ENCODE results near the gene MSH5.
A peak's percentile ranks its signal among the peaks of the same experiment; 100 is the strongest.

MSH5 gene

DNA sequence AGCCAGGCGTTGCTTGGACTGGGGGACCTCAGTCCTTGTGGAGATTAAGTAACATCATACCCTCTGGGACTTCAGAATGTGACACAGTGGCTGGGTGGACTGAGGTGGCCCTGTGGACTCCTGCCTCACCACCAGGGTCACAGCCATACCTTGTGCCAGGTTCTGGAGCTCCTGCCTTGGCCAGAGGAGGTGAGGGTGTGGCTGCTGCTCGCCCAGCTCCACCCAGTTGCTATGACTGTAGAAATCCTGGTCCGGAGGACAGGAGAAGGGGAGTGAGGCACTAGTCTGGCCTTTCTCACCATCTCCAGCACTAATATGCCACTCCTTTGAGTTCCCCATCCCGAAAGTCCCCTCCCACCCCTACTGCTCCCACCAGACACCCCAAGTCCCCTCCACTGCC is 35.4 kb downstream of the MSH5 start:
- TF ChIP-seq, protein P1, sequence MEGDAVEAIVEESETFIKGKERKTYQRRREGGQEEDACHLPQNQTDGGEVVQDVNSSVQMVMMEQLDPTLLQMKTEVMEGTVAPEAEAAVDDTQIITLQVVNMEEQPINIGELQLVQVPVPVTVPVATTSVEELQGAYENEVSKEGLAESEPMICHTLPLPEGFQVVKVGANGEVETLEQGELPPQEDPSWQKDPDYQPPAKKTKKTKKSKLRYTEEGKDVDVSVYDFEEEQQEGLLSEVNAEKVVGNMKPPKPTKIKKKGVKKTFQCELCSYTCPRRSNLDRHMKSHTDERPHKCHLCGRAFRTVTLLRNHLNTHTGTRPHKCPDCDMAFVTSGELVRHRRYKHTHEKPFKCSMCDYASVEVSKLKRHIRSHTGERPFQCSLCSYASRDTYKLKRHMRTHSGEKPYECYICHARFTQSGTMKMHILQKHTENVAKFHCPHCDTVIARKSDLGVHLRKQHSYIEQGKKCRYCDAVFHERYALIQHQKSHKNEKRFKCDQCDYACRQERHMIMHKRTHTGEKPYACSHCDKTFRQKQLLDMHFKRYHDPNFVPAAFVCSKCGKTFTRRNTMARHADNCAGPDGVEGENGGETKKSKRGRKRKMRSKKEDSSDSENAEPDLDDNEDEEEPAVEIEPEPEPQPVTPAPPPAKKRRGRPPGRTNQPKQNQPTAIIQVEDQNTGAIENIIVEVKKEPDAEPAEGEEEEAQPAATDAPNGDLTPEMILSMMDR (IDR thresholded peaks at IDR 0.05; ENCODE audit: low read length, missing control alignments), result no peak
- H3K4me3 ChIP-seq (replicated peaks; ENCODE audit: low read depth, low read length), result no peak overlapping the region
- no peak for DNase-seq (ENCODE audit: low read depth)

DNA sequence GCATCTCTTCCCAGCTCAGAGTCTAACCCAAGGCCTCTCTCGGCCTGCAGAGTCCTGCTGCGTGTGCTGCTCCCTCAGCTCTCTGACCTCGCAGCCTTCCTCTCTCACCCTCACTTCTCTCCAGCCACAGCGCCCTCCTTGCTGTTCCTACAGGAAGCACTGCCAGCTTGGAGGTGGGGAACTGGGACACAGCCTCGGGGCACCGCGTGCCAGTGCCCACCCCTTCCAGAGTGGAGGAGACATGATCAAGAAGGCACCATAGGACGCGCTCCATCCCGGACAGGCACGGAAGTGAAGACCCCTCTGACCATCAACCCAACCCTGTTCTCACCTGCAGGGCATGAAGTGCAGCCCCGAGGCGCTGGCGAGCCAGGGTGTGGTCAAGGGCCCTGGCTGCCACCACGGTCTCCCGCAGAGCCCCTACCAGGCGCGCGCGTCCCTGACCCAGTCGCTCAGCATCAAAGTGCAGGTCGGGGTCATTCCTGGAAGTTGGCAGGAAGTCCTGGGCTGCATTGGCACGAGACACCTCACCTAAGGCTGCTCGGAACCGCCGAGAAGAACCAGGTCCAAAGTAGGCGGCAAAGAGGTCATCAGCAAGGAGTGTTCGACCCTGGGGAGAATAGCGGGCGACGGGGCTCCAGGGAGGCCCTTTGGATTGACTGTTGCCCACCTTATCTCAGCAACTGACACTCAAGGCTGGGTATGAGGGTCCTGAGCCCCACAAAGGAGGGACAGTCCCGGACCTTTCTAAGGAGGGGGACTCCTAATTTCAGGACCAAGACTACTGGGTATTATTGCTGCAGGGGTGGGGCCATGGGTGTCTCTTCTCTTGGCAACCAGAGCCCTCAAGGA is 36.1 kb downstream of the MSH5 start:
- no peak overlapping the region for H3K4me3 ChIP-seq (replicated peaks; ENCODE audit: low read depth, low read length)
- no peak for DNase-seq (ENCODE audit: low read depth)
- TF ChIP-seq, protein P1 (IDR thresholded peaks at IDR 0.05; ENCODE audit: low read length, missing control alignments), result no peak

DNA sequence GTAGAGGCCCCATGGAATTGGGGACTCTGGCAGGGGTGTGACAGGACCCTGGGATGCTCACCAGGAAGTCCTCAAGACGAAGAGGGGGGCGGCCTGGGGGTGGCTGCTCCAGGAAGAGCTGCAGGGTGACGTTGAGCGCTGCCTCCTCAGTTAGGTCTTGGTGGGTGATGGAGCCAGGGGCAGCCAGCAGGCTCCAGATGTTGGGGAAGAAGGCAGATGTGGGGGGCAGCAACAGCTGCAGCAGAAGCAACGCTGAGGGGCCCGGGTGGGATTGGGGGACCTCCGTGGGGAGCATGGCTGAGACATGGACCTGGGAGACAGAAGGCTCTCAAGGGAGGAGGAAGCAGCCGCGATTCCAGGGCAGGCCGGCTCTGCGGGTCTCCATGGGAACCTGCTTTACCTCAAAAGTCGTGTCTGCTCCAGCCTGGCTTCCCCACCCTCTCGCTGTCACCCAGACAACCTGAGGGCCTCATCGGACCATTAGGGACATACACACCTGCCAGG is 36.7 kb downstream of the MSH5 start:
- H3K4me3 ChIP-seq (replicated peaks; ENCODE audit: low read depth, low read length), result no peak overlapping the region
- TF ChIP-seq, protein P1 (IDR thresholded peaks at IDR 0.05; ENCODE audit: low read length, missing control alignments), result no peak
- DNase-seq (ENCODE audit: low read depth), result no peak

DNA sequence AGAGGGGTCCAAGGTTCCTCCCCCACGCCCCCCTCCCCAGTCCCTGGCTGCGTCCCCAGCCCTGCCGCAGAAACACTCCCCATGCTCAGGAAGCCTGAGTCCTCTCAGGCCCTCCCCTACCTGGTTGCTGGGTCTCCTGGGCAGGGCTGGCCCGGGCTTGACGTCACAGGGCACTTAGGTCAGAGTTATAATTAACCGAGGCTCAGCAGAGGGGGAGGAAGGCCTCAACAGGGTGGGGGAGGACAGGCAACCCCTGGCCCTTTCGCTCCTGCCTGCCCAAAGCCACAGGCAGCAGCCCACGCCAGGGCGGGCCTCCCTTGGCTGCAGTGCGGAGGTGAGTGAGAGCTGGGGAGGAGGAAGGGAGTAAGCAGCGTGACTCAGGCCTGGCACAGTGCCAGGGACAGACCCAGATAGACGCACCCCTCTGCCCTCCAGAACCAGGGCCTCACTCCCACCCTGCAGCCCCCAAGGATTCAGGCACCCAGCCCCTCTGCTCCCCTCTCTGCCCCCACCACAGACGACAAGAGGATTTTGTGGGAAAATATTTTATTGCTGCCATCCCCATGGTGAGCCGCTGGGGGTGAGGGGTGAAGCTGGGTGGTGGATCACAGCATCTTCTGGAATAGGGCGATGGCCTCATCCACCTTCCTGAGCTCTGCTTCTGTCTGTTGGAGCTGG is 37.3 kb downstream of the MSH5 start, which contains the start of gene VWA7:
VWA7 (minus strand) TSS at position 340 of the 678 bp plus-strand sequence. CDS start 549 bp downstream, outside the sequence.
- peak; percentile 84 for DNase-seq (ENCODE audit: low read depth)
- TF ChIP-seq, protein P1 (IDR thresholded peaks at IDR 0.05; ENCODE audit: low read length, missing control alignments), result no peak
- no peak within 1 kb of the TSS for H3K4me3 ChIP-seq (replicated peaks; ENCODE audit: low read depth, low read length)

DNA sequence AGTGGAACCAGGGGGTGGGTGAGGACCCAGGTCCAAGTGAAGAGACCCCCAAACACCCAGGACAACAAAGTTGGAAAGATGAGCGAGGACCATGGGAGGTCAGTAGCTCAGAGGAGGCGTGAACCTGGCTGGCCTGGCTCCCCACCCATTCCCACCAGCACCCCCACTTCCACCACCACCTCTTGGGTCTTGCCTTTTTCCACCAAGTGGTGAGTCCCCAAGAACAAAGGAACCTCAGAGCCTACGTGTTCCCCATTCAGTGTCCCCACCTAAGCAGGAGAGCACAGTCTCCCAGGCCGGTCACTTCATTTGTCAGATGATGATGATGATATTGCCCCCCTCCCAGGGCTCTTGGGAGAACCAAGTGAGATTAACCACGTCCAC is 37.9 kb downstream of the MSH5 start:
- no peak overlapping the region for H3K4me3 ChIP-seq (replicated peaks; ENCODE audit: low read depth, low read length)
- TF ChIP-seq, protein P1 (IDR thresholded peaks at IDR 0.05; ENCODE audit: low read length, missing control alignments), result no peak
- no peak for DNase-seq (ENCODE audit: low read depth)

DNA sequence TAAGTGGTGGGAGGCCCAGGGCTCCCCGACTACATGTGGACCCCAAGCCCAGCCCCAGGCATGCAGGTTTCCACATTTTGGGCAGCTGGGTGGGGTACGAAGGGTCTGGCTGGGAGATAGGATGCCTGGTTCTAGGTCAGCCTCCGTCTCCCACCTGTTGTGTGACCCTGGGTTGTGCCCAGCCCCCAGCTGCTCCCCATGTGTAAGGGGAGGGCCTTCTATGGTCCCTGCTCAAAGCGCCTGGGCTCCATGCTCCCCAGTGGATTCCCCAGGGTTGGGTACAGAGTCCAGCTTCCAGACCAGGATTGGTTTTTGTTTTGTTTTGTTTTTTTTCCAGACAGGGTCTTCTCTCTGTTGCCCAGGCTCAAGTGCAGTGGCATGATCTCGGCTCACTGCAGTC is 38.4 kb downstream of the MSH5 start:
- H3K4me3 ChIP-seq (replicated peaks; ENCODE audit: low read depth, low read length), result no peak overlapping the region
- TF ChIP-seq, protein P1 (IDR thresholded peaks at IDR 0.05; ENCODE audit: low read length, missing control alignments), result no peak
- DNase-seq (ENCODE audit: low read depth), result no peak
